Fibroblast of the aortic adventitia (primary cell): ENCODE data around the gene GREM1. TPM values are rescaled to one million over a fixed set of nuclear protein-coding genes. Genes with fewer than 3 reads are reported as not detected.

Experiments
- DNase-seq: peaks from one replicate; pipeline ENCODE4 v3.0.0-alpha.2; 2010; ENCODE audit warnings: low read depth
- H3K4me3 ChIP-seq: 2 replicates; pipeline ENCODE4 v1.5.1; 2011; ENCODE audit warnings: low read depth, mild to moderate bottlenecking, control low read depth, low read length, moderate library complexity
- CTCF ChIP-seq: IDR thresholded peaks from 2 replicates; pipeline ENCODE4 v1.5.1; 2011; ENCODE audit warnings: mild to moderate bottlenecking, low read length, control low read depth, inconsistent platforms; ENCODE audit not compliant: insufficient read depth
- total RNA-seq: library from RNA; depleted of rRNA; stranded (reverse); fragments of >200 nt; gene quantifications from 2 replicates; pipeline ENCODE4 v1.2.3, GENCODE V29; 2012; ENCODE audit warnings: low replicate concordance

Gene GREM1
- total RNA-seq, 1 donor = 181 TPM

GRCh38 chr15:32790352-32790999, 72.7 kb downstream of the GREM1 start:
- TF ChIP-seq CTCF = no peak
- H3K4me3 ChIP-seq = no peak overlapping the region
- DNase-seq = peak; percentile 50

GRCh38 chr15:32792436-32792835, 74.6 kb downstream of the GREM1 start:
- TF ChIP-seq CTCF = no peak
- H3K4me3 ChIP-seq = no peak overlapping the region
- no peak for DNase-seq

Other genes with a start within 250 kb of the GREM1 start
- gene GOLGA8N, start 124.5 kb upstream of the GREM1 start, total RNA-seq = 1.8 and 5.7 TPM in 2 replicates
- 10.1 and 33.9 TPM in 2 replicates for gene ARHGAP11A, start 102.5 kb upstream of the GREM1 start, total RNA-seq
- gene SCG5, start 76.3 kb upstream of the GREM1 start, total RNA-seq = 11.7 and 16.7 TPM in 2 replicates